HEK293T (cell line): ENCODE results near the gene BNIP3.

Source experiments
- CTCF ChIA-PET: fragments of 350-600 bp; formaldehyde crosslinking; extraction: SDS; loops from one replicate; lab custom pipeline; 2021; ENCODE audit warnings: antibody characterized with exemption, inconsistent platforms; lab: Yijun Ruan, JAX
- POLR2A ChIA-PET: fragments of 350-600 bp; formaldehyde crosslinking; extraction: SDS; loops from one replicate; lab custom pipeline; 2020; ENCODE audit warnings: antibody characterized with exemption, inconsistent platforms; lab: Yijun Ruan, JAX
- DNase-seq: peaks from one replicate; pipeline ENCODE4 v3.0.0; 2012; ENCODE audit warnings: mixed read lengths; ENCODE audit errors: extremely low spot score
- ARNT ChIP-seq: fragments of 450-650 bp; IDR thresholded peaks from 2 replicates; pipeline ENCODE4 v1.6.1; 2017; ENCODE audit warnings: mild to moderate bottlenecking
- BHLHE40 ChIP-seq: fragments of 450-650 bp; IDR thresholded peaks from 2 replicates; pipeline ENCODE4 v1.6.1; 2016; ENCODE audit warnings: mild to moderate bottlenecking, moderate library complexity, borderline replicate concordance
- CTBP1 ChIP-seq: fragments of 450-650 bp; IDR thresholded peaks from 2 replicates; pipeline ENCODE4 v1.6.1; 2016; ENCODE audit warnings: borderline replicate concordance
- ELF4 ChIP-seq: fragments of 450-650 bp; IDR thresholded peaks from 2 replicates; pipeline ENCODE4 v1.6.1; 2017; ENCODE audit warnings: antibody characterized with exemption
- FOXA1 ChIP-seq: fragments of 450-650 bp; IDR thresholded peaks from 2 replicates; pipeline ENCODE4 v1.6.1; 2016; ENCODE audit warnings: mild to moderate bottlenecking
- FOXK2 ChIP-seq: fragments of 450-650 bp; IDR thresholded peaks from 2 replicates; pipeline ENCODE4 v1.6.1; 2016; ENCODE audit warnings: mild to moderate bottlenecking
- FOXM1 ChIP-seq: fragments of 450-650 bp; IDR thresholded peaks from 2 replicates; pipeline ENCODE4 v1.6.1; 2017; ENCODE audit warnings: mild to moderate bottlenecking, borderline replicate concordance
- HDGF ChIP-seq: fragments of 450-650 bp; IDR thresholded peaks from 2 replicates; pipeline ENCODE4 v1.6.1; 2017; ENCODE audit warnings: antibody characterized with exemption, borderline replicate concordance
- L3MBTL2 ChIP-seq: fragments of 450-650 bp; conservative IDR thresholded peaks from 2 replicates; pipeline ENCODE4 v1.6.1; 2016; ENCODE audit warnings: mild to moderate bottlenecking
- LEF1 ChIP-seq: fragments of 450-650 bp; IDR thresholded peaks from 2 replicates; pipeline ENCODE4 v1.6.1; 2017; ENCODE audit warnings: mild to moderate bottlenecking, borderline replicate concordance
- NFRKB ChIP-seq: fragments of 450-650 bp; IDR thresholded peaks from 2 replicates; pipeline ENCODE4 v1.6.1; 2016; ENCODE audit warnings: mild to moderate bottlenecking, moderate library complexity
- SP1 ChIP-seq: fragments of 450-650 bp; IDR thresholded peaks from 2 replicates; pipeline ENCODE4 v1.6.1; 2017
- SUZ12 ChIP-seq: fragments of 450-650 bp; IDR thresholded peaks from 2 replicates; pipeline ENCODE4 v1.6.1; 2016; ENCODE audit warnings: mild to moderate bottlenecking
- TARDBP ChIP-seq: fragments of 450-650 bp; IDR thresholded peaks from 2 replicates; pipeline ENCODE4 v1.6.1; 2016
- ZNF384 ChIP-seq: fragments of 450-650 bp; IDR thresholded peaks from 2 replicates; pipeline ENCODE4 v1.6.1; 2016
- TF ChIP-seq, protein P1 (sequence below): fragments of 450-650 bp; IDR thresholded peaks from 2 replicates; pipeline ENCODE4 v1.6.1; 2016

BNIP3 gene

DNA sequence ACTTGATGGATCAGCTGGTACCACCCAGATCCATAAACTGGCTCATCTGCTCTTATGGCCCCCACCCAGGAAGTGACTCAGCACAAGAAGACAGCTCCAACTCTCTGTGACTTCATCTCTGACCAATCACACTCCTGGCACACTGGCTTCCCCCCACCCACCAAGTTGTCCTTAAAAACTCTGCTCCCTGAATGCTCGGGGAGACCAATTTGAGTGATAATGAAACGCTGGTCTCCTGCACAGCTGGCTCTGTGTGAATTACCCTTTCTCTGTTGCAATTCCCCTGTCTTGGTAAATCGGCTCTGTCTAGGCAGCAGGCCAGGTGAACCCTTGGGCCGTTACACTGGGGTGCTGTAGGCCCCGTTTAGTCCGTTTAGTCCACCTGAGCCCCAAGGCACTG is 23.4 kb upstream of the BNIP3 start:
- no peak for TF ChIP-seq FOXK2
- no peak for TF ChIP-seq SP1
- no peak for TF ChIP-seq FOXM1
- TF ChIP-seq FOXA1, result no peak
- TF ChIP-seq, protein P1, sequence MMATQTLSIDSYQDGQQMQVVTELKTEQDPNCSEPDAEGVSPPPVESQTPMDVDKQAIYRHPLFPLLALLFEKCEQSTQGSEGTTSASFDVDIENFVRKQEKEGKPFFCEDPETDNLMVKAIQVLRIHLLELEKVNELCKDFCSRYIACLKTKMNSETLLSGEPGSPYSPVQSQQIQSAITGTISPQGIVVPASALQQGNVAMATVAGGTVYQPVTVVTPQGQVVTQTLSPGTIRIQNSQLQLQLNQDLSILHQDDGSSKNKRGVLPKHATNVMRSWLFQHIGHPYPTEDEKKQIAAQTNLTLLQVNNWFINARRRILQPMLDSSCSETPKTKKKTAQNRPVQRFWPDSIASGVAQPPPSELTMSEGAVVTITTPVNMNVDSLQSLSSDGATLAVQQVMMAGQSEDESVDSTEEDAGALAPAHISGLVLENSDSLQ, result no peak
- no peak for TF ChIP-seq SUZ12
- no peak for TF ChIP-seq NFRKB
- no peak for TF ChIP-seq BHLHE40
- TF ChIP-seq ZNF384, result no peak
- TF ChIP-seq LEF1, result no peak
- TF ChIP-seq HDGF, result no peak
- no peak for TF ChIP-seq ARNT
- no peak for DNase-seq
- POLR2A ChIA-PET, result no interaction called here
- CTCF ChIA-PET, result no interaction called here

GRCh38 chr10:132004052-132004451 is 22.3 kb upstream of the BNIP3 start:
- no peak for DNase-seq
- CTCF ChIA-PET, result no interaction called here
- POLR2A ChIA-PET, result interaction anchor here (0.7 kb wide), 1 partner anchor 43 kb away, joined by 3 read pairs; no protein-coding TSS in a partner anchor
- TF ChIP-seq BHLHE40, result no peak
- no peak for TF ChIP-seq ZNF384
- TF ChIP-seq SUZ12, result no peak
- no peak for TF ChIP-seq HDGF
- no peak for TF ChIP-seq ELF4
- no peak for TF ChIP-seq TARDBP
- TF ChIP-seq, protein P1, result no peak
- no peak for TF ChIP-seq ARNT
- no peak for TF ChIP-seq FOXK2
- TF ChIP-seq NFRKB, result no peak
- no peak for TF ChIP-seq FOXA1

DNA sequence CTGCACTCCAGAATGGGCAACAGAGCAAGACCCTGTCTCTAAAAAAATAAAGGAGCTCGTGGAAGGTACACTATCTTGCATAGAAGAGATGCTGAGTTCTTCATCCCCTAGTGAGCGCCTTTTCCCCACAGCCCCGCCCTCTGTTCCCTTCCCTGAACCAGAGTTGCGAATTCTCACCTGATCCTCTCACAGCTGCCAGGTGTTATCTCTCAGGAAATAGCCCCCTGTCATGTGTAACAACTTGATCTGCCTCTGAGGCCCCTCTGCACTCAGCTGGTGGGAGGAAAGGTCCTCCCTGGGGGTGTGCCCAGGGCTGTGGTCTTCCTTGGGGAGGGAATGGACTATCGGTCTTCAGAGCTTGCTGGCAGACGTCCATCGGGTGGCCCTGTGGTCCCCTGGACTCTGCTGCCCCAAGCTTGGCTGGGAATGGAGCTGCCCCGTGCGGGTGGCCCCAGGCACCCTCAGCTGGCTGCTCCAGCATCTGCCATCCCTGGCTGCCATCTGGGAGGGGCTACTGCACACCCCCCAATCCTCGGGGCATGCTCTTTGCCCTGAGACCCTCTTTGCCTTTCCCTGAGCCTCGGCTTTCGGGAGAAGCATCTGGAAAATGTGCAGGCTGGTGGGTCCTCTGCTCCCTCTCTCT is 21.7 kb upstream of the BNIP3 start:
- ChIA-PET CTCF (interaction anchor here (3.2 kb wide), 1 partner anchor 20 kb away, joined by 14 read pairs; no protein-coding TSS in a partner anchor), POLR2A (no interaction called here)
- no peak for TF ChIP-seq FOXK2
- TF ChIP-seq LEF1, result no peak
- no peak for TF ChIP-seq SUZ12
- TF ChIP-seq ARNT, result no peak
- TF ChIP-seq SP1, result no peak
- no peak for TF ChIP-seq FOXM1
- no peak for TF ChIP-seq HDGF
- TF ChIP-seq, protein P1, result no peak
- no peak for TF ChIP-seq ELF4
- TF ChIP-seq ZNF384, result no peak
- TF ChIP-seq TARDBP, result no peak
- TF ChIP-seq CTBP1, result no peak
- no peak for TF ChIP-seq FOXA1
- TF ChIP-seq NFRKB, result no peak
- no peak for DNase-seq

DNA sequence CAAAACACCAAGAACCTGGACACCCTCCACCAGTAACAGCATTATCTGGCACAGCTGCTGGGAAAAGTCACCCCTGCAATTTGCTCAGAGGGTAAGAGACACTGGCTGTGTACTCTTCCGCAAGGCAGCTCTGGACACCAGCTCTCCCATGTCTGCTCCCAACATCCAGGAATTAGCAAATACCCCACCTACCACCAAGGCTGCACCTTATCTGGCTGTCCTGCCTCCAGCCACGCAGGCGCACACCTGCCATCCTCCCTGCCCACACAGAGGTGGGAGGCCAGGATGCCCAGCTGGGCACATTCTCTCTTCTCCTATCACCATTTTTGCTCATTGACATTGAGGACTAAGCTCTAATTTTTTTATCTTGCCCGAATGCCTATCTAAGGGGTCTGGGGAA is 20.3 kb upstream of the BNIP3 start:
- ChIA-PET CTCF (interaction anchor here (3.2 kb wide), 1 partner anchor 21 kb away, joined by 14 read pairs; no protein-coding TSS in a partner anchor), POLR2A (no interaction called here)
- DNase-seq, result no peak
- TF ChIP-seq FOXM1, result no peak
- TF ChIP-seq TARDBP, result no peak
- TF ChIP-seq, protein P1, result no peak
- no peak for TF ChIP-seq CTBP1
- no peak for TF ChIP-seq NFRKB
- no peak for TF ChIP-seq FOXK2
- no peak for TF ChIP-seq FOXA1
- TF ChIP-seq BHLHE40, result no peak
- no peak for TF ChIP-seq HDGF
- no peak for TF ChIP-seq SP1
- no peak for TF ChIP-seq L3MBTL2
- no peak for TF ChIP-seq LEF1
- TF ChIP-seq ZNF384, result no peak
- no peak for TF ChIP-seq SUZ12
- TF ChIP-seq ELF4, result no peak
- no peak for TF ChIP-seq ARNT

- TF ChIP-seq HDGF (no peak), FOXA1 (no peak), FOXK2 (no peak)
- DNase-seq, result no peak
- ChIA-PET CTCF (interaction anchor here (3.2 kb wide), 1 partner anchor 22 kb away, joined by 14 read pairs; no protein-coding TSS in a partner anchor), POLR2A (no interaction called here)
These were observed 19.7 kb upstream of the BNIP3 start for GRCh38 chr10:132001238-132001972.
